Stimulated activated CD4-positive, alpha-beta T cell treated with anti-CD3 and anti-CD28 coated beads, TNF-alpha, amount 100 ng/mL, for 4 hours (primary cell): Measurements from ENCODE around the gene GTF3C1.

Experiments used
- DNase-seq, 3 experiments: peaks; one replicate each; pipeline ENCODE4 v3.0.0-alpha.2; 2020; ENCODE audit warnings: low read depth in 3 of 3

The GTF3C1 gene

DNA sequence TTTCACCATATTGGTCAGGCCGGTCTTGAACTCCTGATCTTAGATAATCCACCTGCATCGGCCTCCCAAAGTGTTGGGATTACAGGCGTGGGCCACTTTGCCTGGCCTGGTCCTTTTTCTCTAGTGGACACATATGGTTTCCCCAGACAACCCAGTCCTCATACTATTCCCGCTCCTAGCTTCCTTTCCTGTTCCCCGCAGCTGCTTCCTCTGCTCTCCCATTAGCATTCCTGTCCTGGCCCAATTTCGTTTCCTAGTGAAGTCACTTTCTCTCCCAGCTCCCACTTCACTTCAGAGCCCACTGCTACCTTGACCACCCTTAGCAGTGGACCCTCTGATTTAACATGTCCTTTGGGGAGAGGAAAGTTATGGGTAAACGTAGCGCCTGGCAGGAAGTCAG, 11.5 kb upstream of the GTF3C1 start:
- DNase-seq: no peak

DNA sequence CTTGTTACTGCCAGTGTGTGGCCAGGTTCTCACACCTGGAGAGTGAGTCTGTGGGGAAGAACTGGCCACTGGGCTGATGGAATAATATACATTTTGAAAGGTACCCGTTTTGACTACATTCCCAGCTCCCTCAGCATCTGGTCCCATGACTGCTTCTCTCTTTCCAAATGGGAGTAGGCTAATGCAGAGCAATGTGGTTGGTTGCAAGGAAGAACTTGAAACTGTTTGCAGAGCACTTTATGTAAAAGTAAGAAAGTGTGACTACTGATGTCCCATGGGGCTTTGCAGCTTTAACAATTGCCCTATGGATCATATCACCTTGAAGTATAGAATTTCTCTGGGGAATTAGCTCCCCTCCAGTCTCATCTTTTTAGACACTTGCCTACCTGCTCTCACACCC, 9.2 kb upstream of the GTF3C1 start:
- DNase-seq: no peak

DNA sequence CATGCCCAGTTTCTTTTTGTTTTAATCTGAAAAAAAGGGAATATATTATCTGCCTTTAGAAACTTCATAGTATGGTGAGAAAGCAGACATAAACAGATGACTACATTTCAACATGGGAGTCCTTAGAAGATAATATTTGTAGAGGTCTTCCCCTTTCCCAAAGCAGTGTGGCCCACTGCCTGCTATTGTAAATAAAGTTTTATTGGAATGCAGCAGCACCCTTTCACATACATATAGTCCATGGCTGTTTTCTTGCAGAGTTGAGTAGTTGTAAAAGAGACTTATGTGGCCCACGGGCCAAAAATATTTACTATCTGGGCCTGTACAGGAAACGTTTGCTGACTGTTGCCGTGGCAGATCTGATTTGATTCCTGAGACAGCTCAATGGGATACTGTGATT, 8.7 kb upstream of the GTF3C1 start:
- no peak for DNase-seq

DNA sequence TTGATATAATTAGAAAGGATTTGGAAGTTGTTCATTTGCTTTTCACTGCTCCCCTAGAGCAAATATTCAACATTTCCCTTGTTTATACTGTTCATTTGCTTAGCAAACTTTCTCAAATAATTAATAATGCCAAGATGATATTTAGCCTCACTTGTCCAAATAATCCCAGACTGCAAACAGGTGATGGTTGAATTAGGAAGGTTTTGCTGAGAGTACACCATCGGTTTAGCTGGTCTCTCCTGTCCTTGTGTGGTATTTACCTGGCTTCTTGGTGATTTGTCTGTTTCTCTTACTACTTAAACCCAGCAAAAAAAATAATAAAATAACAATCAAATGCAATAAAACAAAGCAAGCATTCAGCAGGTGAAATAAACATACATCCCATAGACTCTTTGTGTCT, 6.8 kb upstream of the GTF3C1 start:
- no peak for DNase-seq

DNA sequence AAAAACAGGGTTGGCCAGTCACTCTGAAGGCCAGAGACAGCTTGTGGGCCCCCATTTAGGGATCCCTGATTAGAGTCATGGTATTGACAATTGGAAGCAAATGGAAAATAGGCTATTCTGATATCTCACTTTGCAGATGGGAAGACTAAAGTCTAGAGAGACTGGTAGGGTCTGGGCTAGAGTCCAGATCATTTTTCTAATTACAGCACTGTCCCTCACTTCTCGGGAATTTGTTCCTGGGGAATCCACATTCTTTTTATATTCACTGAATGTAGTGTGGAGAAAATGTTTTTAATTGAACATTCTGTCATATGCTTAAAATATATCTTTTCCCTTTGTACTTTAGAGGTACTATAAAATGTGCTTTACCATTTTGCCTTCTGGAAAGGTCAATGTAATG, 1.3 kb upstream of the GTF3C1 start:
- no peak for DNase-seq

DNA sequence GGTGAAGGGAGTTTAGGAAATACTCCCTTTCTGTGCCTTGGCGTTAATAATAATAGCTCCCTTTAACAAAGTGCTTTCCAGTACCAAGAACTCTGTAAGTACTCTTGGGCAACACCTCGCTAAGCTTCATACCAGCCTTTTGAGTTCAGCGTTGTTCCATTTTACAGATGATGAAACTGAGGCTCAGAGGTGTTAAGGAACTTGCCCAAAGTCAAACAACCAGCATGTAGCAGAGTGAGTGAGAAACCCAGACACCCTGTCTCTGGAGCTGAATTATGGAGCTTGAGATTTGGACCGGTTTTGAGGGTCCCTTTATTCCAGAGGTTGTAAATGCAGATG, 838 bp upstream of the GTF3C1 start:
- no peak for DNase-seq

DNA sequence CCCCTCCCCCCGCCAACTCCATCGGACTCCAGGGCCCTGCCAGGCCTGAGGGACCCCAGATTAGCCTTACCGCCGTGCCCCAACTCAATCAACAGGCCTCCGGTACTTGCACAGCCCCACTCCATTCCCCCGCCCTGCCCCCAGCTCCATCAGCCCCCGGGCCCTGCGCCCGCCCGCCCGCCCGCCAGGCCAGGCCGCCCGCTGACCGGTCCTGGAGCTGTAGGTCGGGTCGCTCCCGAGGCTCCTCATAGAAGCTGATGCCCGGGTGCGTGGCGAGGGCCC, 308 bp downstream of the GTF3C1 start:
- no peak for DNase-seq

DNA sequence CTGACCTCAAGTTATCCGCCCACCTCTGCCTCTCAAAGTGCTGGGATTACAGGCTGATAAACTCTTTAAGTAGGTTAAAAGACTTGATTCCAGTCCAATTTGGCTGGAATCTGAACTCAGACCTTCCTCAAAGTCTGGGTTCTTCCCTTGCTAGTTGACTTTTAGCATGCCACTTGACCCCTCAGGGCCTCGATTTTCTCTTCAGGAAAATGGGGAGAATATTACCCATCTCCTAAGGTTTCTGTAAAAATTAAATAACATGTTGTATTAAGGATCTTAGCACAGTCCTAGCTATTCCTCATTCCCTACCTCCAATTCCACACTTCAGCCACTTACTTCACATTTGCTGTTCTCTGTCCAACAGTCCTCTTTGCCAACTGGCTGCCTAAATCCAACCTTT, 1.9 kb downstream of the GTF3C1 start:
- no peak for DNase-seq

DNA sequence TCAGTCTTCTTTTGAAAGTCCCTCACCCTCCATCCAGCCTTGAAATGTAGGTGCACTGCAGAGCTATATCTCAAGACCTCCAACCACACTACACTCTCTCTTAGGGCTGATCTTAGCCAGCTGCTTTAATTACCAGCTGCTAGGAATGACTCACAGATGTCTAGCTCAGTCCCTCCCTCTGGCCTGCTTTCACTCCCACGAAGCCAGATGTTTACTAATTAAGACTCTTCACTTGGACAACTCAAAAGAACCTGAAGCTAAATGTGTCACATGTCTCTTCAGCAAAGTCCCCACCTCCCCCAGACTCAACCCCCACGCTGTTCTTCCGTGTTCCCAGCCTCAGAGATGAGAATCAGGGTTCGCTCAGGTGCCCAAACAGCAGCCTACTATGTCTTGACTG, 2.6 kb downstream of the GTF3C1 start:
- no peak for DNase-seq

DNA sequence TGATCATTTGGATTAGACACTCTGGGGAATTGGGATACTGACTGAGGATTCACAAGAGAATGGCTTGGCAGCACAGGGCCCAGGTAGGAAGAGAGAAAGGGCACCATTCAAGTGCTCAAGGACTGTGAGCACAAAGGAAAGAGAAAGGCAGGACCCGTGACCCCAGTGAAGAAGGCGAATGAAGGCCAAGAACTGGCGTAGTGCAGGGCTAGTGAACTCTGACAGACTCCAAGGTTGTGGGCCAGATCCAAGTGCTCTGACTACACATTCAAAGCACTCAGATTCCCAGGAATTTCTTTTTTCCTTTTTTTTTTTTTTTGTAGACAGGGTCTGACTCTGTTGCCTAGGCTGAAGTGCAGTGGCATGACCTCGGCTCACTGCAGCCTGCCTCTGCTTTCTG, 5.0 kb downstream of the GTF3C1 start:
- no peak for DNase-seq

DNA sequence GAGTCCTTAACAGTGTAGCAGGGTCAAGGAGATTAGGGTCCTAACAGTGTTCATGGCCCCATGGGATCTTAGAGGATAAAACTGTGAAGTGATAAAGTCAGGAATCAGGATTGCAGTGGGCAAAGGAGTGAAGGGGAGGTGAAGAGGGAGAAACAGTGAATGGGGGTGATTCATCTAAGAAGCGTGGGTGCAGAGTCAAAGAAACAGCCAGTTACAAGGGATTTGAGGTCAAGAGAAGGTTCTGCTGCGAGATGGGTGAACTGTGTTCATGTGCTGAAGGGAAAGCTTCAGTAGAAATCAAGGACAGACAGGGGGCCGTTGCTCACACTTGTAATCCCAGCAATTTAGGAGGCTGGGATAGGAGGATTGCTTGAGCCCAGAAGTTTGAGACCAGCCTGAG, 5.9 kb downstream of the GTF3C1 start:
- DNase-seq: no peak

DNA sequence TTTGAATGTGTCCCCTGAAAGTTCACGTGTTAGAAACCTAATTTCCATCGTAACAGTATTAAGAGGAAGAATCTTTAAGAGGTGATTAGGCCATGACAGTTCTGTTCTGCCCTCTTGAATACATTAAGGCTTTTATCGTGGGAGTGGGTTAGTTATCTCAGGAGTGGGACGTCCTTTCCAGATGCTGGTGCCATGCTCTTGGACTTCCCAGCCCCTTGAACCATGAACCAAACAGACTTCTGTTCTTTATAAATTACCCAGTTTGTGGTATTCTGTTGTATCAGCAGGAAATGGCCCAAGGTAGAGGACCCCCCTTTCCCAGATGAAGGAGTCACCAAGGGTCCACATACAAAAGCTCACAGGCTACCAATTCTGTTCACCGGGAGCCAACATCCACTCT, 10.1 kb downstream of the GTF3C1 start:
- no peak for DNase-seq

DNA sequence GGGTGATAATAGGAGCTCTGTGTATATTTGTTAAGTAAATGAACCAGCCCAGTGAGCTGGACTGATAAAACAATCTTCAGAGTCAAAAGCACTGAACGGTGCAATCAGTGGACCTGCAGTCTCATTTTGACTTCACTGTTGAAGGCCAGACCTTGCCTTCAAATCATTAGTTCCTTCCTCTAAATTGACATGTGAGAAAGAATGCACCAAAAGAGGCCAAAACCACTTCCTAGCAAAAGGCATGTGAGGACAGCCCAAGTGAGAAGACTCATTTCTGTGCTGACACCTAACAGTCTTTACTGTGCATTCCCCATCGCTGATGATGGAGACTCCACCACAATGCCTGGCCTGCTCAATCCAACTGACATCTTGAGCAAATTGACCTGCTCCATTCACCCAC, 10.6 kb downstream of the GTF3C1 start:
- DNase-seq: no peak

DNA sequence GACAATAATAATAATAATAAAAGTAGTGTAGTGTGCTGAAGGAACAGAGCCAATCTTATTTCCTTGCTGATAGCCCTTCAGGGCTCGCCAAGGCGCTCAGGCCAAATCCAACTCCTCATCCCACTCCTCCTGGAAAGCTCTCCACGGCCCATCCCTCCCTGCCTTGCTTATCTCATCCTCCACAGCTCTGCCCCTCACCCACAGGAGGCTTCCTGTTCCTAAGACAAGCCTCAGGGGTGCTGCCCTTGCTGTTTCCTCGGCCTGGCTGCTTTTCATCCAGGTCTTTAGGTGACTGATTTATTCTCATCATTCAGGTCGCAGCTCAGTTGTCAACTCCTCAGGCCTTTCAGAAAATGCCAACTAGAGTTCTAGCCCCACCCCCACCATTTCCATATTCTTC, 11.2 kb downstream of the GTF3C1 start:
- DNase-seq: no peak

DNA sequence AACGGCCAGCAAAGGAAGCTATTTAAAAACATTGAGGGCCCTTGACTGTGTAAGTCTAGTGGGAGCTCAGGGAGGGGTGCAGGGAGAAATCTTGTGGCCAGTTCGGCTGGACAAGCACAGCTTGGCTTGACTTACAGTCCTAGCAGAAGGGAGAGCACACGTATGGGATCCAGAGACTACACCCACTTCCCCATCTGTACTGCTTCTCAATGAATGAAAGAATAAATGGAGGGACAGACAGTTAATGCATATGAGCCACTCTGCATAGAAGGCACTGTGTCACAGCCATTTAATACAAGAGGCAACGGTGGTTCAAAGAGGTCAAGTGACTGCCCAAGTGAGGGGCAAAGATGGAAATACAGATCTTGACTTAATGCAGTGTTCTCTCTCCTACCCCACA, 15.5 kb downstream of the GTF3C1 start:
- no peak for DNase-seq

DNA sequence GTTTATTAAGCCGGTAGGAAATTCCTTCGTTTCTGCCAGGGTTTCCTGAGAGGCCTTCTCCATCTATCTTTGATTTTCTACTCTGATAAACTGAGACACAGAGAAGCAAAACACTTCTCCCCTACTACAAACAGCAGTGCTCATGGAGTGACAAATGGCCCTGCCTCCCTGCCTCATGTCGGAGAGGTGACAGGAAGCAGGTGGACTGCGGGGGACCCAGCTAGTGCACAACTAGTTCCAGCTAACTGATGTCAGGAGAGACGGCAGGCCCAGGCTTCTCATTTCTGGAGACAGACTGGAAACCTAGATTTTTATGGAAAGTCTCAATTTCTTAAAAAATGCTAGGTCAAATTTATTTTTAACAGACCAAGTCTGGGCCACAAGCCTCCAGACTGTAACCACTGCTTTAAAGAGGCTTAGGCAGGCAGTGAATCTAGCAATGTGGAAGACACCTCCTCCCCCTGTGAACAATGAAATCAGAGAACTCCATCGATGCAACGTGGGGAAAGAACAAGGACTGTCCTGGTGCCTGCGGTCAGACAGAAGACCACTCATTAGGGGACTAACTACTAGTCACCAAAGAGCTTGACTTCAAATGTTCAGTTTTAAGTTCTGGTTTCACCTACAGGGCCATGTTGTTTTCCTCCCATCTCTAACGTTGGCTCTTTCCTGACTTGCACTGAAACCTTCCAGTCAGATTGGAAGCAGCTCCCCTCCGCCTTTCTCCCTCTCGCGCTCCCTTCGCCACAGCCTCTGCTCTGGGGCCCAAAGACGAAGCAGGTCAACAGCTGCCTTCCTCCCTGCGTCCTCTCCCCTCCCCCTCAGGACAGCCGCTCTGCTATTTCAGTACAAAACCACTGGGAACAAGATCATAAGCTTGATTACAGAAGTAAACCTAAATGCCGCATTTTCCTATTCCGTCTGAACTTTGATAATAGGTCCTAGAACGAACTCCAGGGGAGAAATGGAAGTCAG, 17.6 kb downstream of the GTF3C1 start:
- no peak for DNase-seq

DNA sequence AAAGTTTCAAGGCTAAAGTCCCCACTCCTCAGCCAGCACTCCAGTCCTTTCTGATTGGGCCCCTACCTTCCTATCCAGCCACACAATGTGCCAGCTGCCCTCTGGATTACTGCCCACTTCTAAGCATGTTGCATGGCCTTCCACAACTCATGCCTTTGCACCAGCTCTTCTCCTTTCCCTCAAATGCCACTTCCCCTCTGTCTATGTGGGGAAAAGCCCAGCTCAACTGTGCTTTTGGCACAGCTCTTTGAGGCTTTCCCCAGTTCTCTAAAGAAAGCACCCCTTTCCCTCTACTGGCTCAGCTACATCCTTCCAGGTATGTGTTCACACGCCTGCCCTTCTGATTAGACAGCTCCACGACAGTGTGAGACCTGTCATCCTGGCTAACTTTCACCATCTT, 18.5 kb downstream of the GTF3C1 start:
- no peak for DNase-seq

DNA sequence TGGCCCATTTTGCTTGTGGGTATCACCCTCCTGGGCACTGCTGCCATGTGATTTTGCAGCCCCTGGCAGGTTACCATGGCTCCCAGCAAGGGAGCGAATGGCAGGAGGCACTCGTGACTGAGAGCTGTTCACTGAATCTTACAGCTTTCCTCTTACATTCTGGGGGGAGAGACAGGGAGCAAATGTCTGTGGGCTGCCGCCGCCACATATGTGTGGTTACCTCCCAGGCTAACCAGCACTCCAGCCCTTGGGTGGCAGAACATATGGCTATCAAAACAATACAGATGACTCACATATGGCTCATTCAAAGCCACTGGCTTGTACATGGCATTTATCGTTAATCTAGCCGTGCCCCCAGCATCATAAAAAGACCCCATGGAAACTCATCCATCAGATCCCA, 19.8 kb downstream of the GTF3C1 start:
- no peak for DNase-seq

DNA sequence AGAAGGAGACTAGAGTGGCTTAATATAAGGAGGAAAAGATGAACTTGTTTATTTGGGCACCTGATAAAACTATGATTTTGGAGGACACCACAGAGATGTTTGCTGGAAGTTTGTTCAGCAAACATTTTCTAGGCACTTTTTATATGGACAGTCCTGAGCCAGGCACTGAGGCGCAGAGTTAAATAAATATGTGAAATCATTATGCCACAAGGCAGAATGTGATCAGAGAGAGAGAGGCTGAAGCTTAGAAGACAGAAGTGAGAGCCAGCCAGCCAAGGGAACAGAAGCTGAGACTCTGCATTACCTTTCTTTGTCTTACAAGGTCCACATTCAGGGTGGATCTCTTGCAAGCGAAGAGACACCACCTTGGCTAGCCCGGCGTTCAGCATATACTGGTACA, 21.4 kb downstream of the GTF3C1 start:
- no peak for DNase-seq

DNA sequence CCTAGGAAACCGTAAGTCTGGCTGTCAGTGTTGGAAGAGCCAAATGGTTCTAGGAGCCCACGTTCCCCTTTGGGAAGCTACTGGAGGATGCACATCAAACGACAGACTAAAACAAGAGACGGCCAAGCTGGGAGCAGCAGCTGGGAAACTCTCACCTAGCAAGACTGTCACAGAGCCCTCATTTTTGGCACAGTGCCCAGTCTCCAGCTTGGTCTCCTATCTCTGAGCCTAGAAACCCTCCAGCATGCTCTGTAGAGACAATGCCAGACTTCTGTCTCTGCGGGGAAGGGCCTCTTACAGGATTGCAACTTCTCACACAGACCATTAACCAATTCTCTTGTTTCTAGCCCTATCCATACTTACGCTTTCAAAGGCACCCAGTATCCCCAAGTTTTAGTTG, 23.5 kb downstream of the GTF3C1 start:
- DNase-seq: no peak

DNA sequence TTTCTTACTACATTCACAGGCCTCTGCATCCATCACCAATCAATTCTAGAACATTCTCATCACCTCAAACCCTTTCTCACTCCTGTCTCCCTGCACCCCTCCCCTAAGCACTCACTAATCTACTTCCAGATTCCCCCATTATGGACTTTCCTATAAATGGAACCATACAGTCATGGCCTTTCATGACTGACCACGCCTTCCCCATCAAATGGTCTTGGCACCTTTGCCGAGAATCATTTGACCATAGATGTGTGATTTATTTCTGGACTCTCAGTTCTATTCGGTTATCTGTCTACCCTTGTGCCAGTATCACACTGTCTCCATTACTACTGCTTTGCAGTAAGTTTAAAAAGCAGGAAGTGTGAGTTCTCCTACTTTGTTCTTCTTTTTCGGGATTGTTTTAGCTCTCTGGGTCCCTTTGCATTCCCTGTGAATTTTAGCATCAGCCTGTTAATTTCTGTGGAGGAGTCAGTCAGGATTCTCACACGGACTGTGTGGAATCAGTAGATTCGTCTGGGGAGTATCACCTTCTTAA, 27.5 kb downstream of the GTF3C1 start:
- no peak for DNase-seq

DNA sequence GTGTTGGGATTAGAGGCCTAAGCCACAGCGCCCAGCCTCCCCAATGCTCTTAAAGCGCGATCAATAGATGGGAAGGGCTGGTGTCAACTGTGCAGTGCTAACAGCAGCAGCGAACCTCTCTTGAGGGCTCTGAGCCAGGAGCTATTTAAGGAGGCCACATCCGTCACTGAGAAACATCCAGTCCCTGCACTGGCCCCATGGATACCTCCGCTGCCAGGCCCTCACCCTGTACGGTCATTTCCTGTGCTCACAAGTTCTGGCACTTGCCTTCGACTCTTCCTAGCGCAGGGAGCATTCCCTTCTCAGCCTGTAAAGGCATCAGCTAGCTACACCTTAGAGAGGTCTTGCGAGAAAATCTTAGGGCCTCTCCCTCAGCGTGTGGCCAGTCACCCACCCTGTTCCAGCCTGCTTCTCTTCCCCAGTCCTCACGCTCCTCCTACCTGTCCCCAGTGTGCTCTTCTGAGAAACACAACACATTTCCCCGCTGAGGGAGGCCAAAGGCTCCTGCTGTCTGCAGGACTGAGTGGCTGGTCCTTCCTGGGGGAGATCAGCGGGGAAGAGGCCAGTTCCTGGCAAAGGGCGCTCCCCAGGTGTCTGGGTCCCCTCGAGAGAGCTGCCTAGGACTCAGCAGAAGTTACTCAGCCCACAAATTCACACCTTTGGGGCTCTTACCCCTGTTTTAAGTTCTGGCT, 28.6 kb downstream of the GTF3C1 start:
- DNase-seq: no peak

DNA sequence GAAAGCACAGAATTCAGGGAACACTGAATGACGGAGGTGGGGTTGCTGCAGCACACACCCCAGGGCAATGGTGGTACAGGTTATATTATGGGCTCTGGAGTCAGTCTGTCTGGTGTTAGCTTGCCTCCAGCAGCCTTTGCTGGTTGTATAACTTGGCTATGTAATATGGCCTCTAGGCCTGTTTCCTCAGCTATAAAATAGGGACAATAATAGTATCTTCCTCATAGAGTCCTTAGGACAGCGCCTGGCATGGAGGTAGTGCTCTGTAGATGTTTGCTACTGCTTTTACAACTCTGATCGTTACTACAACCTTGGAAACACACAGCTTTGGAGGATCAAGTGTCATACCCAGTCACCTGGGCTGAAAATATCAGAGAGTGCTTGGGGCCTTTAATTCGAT, 31.5 kb downstream of the GTF3C1 start:
- DNase-seq: no peak
